ENCODE data around the gene NDUFA11. TPM values are rescaled to one million over a fixed set of nuclear protein-coding genes. Genes with fewer than 3 reads are reported as not detected.

The NDUFA11 gene
- total and polyA plus RNA-seq, 9 of the 15 experiments (the other 6 are each of a cell fraction or from before 2014, with no cell fraction given): 63.3 to 486 (median 274) TPM

- in situ Hi-C loops (cut with MboI): no loop called here
- no peak for TF ChIP-seq ZNF584 (CRISPR knock-in tag; IDR thresholded peaks at IDR 0.05; ENCODE audit: low read depth)
- no peak for TF ChIP-seq ZC3H4 (CRISPR knock-in tag; IDR thresholded peaks at IDR 0.05; ENCODE audit: borderline replicate concordance)
- TF ChIP-seq PYGO2 (tag; IDR thresholded peaks at IDR 0.05): no peak
- TF ChIP-seq ZNF354B (CRISPR knock-in tag; IDR thresholded peaks at IDR 0.05): no peak
- TF ChIP-seq E2F8 (IDR thresholded peaks at IDR 0.05; ENCODE audit: low read depth, partially characterized antibody): no peak
- TF ChIP-seq HNRNPUL1 (IDR thresholded peaks at IDR 0.05; ENCODE audit: low read length): no peak
- no peak for TF ChIP-seq DMBX1 (CRISPR knock-in tag; IDR thresholded peaks at IDR 0.05; ENCODE audit: borderline replicate concordance)
- TF ChIP-seq ARID3A (IDR thresholded peaks at IDR 0.05; ENCODE audit: borderline replicate concordance, low read depth, low read length): no peak
- TF ChIP-seq ZNF347 (CRISPR knock-in tag; IDR thresholded peaks at IDR 0.05; ENCODE audit: low read depth): no peak
- no peak for DNase-seq (ENCODE audit: extremely low read depth in 1 of 4, low spot score in 3 of 4)
- ATAC-seq: no peak
- no TSS peak for BruUV-seq (replicated peaks)
- no peaks in the 10 kb centered on the region for H3K27me3 ChIP-seq (ENCODE audit: control insufficient read depth in 2 of 2, insufficient read depth in 2 of 2, low read length in 2 of 2)
- peaks cover 43% of the 10 kb centered on the region; the same call in 1 of the 3 replicates for H3K36me3 ChIP-seq (ENCODE audit: control insufficient read depth, insufficient read depth, low read length)
- intact Hi-C loops (cut with micrococcal nuclease): no loop called here
- H3K9me1 ChIP-seq (ENCODE audit: control insufficient read depth, insufficient read depth, low read length): no peaks in the 10 kb centered on the region
- WGBS (ENCODE audit: insufficient coverage, low coverage, missing lambda C conversion rate): 82% methylated on average over 7 of the region's 10 CpGs
- peaks cover 0 to 17% of the 10 kb centered on the region in 2 experiments; a peak in 2 of 5 replicates for H3K4me1 ChIP-seq (replicated peaks in 1 of 2; ENCODE audit: control insufficient read depth in 2 of 2, insufficient read depth in 2 of 2, low read length in 2 of 2)
- FAIRE-seq: no peak
- no peak within 1 kb of the TSS for H3K4me3 ChIP-seq
- no peaks in the 10 kb centered on the region for H4K20me1 ChIP-seq (replicated peaks; ENCODE audit: control insufficient read depth, insufficient read depth, low read length)
- POLR2A ChIA-PET: interaction anchor here (0.6 to 0.7 kb wide), 2 partner anchors 20 to 1870 kb away, joined by 4 read pairs; no protein-coding TSS in a partner anchor
- CTCF ChIA-PET (ENCODE audit: low intra/inter-chr PET ratio): no interaction called here
- no peak within 1 kb of the TSS for H3K27ac ChIP-seq (ENCODE audit: extremely low read depth, low read depth, low read length)
- H3K9me3 ChIP-seq (replicated peaks; ENCODE audit: control insufficient read depth, insufficient read depth, low read depth, low read length): no peaks in the 10 kb centered on the region
- peak within 1 kb of the TSS in 1 of 2 experiments; percentile 1; a peak in 1 of 4 replicates for H3K9ac ChIP-seq (ENCODE audit: insufficient read depth in 1 of 2, low read depth in 2 of 2, low read length in 2 of 2)
- H3K79me2 ChIP-seq (ENCODE audit: control insufficient read depth, insufficient read depth, low read length): no peaks in the 10 kb centered on the region
- H2AFZ ChIP-seq (ENCODE audit: low read depth, low read length): no peak within 1 kb of the TSS
- no peak within 1 kb of the TSS for H3K4me2 ChIP-seq (ENCODE audit: insufficient read depth, low read length)
Measured at GRCh38 chr19:5913739-5914357, 10.3 kb upstream of the NDUFA11 start, which contains the start of gene CAPS. CAPS (plus strand) TSS chr19:5914254; CDS start chr19:5914407, 153 bp downstream.

Measured in K562 (cell line).